ENCODE data around the gene NR2C2.

GRCh38 chr3:15064835-15065549, 117.6 kb downstream of the NR2C2 start, which contains the start of gene MRPS25:
- no peak for TF ChIP-seq CTCF (optimal IDR thresholded peaks at IDR 0.05 in 1 of 3, IDR thresholded peaks at IDR 0.05 in 1 of 3, conservative IDR thresholded peaks at IDR 0.05 in 1 of 3; ENCODE audit: extremely low read depth in 1 of 3, insufficient read depth in 2 of 3, low read length in 3 of 3)
- no peak for TF ChIP-seq EZH2 (IDR thresholded peaks at IDR 0.05; ENCODE audit: low read length)

Measured in keratinocyte (primary cell).